Measurements from ENCODE around the gene PLSCR4. TPM values are rescaled to one million over a fixed set of nuclear protein-coding genes. Genes with fewer than 3 reads are reported as not detected.

The PLSCR4 gene
- total RNA-seq, 1 donor from 2014 or later: 1.0 TPM

DNA sequence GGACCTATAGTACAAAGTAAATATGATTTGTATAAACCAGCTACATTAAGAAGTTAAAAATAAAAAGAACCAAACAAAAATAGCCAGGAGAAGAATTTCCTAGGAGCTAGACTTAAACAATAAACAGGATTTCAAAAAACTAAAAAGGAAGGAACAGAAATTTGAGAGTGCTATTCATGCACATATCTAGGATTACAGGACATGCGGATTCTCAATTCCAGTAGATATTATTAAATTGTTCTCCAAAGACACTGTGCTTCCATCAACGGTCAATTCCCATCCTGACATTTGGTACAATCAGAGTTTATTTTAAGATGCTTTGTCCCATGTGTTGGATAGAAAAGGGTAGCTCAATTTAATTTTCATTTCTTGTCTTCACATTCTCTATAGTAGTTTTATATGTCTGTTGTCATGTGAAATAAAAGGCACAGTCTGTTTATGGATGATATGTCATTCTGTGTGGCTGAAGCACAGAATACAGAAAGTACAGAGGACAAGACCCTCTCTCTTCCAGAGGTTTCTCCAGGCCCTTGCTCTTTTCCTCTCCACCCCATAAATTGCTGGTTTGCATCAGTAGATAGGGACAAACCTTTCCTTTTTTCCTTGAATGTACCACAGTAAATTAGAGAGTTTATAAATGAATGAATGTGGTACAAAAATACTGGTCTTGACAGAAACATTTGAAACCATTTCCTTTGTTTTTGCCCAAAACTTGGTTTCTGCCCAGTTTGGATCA lies 93.4 kb downstream of the PLSCR4 start:
- Histone ChIP-seq H3K9me3 (ENCODE audit: low read depth) (no peaks in the 10 kb centered on the region), H3K27me3 (peaks cover 19% of the 10 kb centered on the region), H3F3A (ENCODE audit: low read depth) (peaks cover 17% of the 10 kb centered on the region), H2AFZ (replicated peaks) (no peak overlapping the region), H3K4me1 (peaks cover 6% of the 10 kb centered on the region), H3K36me3 (no peaks in the 10 kb centered on the region), H3K9ac (no peak overlapping the region), H4K20me1 (ENCODE audit: low read depth) (no peaks in the 10 kb centered on the region), H3K79me2 (ENCODE audit: low read depth) (no peaks in the 10 kb centered on the region), H3K27ac (no peak overlapping the region), H3K4me3 (no peak overlapping the region), H3K4me2 (no peak overlapping the region)
- H3K27ac Mint-ChIP-seq: no peak overlapping the region
- TF ChIP-seq EZH2 (IDR thresholded peaks at IDR 0.05) (no peak), EZH2phosphoT487 (IDR thresholded peaks at IDR 0.05) (no peak)
- TF ChIP-seq, protein P1, sequence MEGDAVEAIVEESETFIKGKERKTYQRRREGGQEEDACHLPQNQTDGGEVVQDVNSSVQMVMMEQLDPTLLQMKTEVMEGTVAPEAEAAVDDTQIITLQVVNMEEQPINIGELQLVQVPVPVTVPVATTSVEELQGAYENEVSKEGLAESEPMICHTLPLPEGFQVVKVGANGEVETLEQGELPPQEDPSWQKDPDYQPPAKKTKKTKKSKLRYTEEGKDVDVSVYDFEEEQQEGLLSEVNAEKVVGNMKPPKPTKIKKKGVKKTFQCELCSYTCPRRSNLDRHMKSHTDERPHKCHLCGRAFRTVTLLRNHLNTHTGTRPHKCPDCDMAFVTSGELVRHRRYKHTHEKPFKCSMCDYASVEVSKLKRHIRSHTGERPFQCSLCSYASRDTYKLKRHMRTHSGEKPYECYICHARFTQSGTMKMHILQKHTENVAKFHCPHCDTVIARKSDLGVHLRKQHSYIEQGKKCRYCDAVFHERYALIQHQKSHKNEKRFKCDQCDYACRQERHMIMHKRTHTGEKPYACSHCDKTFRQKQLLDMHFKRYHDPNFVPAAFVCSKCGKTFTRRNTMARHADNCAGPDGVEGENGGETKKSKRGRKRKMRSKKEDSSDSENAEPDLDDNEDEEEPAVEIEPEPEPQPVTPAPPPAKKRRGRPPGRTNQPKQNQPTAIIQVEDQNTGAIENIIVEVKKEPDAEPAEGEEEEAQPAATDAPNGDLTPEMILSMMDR (IDR thresholded peaks at IDR 0.05): no peak
- peaks cover 19% of the 10 kb centered on the region for H3K4me1 Mint-ChIP-seq
- H3K27me3 Mint-ChIP-seq (ENCODE audit: insufficient read depth, low read depth): peaks cover 2% of the 10 kb centered on the region
- no peaks in the 10 kb centered on the region for H3K36me3 Mint-ChIP-seq
- H3K4me3 Mint-ChIP-seq: no peak overlapping the region
- H3K9me3 Mint-ChIP-seq: no peaks in the 10 kb centered on the region
- no peak for DNase-seq (ENCODE audit: low spot score)

DNA sequence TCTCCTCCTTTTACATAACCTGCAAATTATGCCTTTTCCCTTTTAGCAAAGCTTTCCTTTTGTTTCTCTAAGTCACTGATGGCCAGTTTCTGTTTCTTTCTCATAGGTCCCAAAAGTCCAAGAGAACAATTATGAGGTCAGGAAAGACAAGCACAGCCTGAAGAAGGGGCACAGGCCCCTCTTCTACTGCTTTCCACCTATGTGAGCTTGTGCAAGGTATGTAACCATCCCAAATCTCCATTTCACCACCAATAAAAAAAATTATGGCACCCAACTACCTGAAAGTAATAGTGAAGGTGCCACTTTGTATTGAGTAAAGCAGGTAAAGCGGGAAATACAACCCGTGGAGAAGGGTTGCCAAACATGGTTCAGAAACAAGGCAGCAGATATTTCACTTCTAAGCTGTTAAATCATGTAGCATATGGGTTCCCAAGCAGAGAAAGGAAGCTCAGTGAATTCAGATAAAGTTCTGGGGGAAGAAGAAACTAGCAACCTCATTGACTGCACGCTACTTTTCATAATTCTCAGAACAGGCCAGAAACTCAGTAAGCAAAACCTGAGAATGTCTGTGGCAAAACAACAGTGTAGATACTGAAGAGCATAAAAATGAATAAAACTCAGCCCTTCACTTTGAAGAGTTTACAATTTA lies 94.1 kb downstream of the PLSCR4 start:
- H3K9me3 Mint-ChIP-seq: no peaks in the 10 kb centered on the region
- no peak overlapping the region for H3K4me3 Mint-ChIP-seq
- Histone ChIP-seq H3K4me1 (peaks cover 6% of the 10 kb centered on the region), H3F3A (ENCODE audit: low read depth) (peaks cover 16% of the 10 kb centered on the region), H3K36me3 (no peaks in the 10 kb centered on the region), H3K27ac (no peak overlapping the region), H4K20me1 (ENCODE audit: low read depth) (no peaks in the 10 kb centered on the region), H3K27me3 (peaks cover 12% of the 10 kb centered on the region), H3K9ac (no peak overlapping the region), H3K4me2 (no peak overlapping the region), H3K9me3 (ENCODE audit: low read depth) (no peaks in the 10 kb centered on the region), H2AFZ (replicated peaks) (no peak overlapping the region), H3K79me2 (ENCODE audit: low read depth) (no peaks in the 10 kb centered on the region), H3K4me3 (no peak overlapping the region)
- TF ChIP-seq EZH2phosphoT487 (IDR thresholded peaks at IDR 0.05) (no peak), EZH2 (IDR thresholded peaks at IDR 0.05) (no peak)
- TF ChIP-seq, protein P1 (IDR thresholded peaks at IDR 0.05): no peak
- H3K27me3 Mint-ChIP-seq (ENCODE audit: insufficient read depth, low read depth): peaks cover 2% of the 10 kb centered on the region
- H3K36me3 Mint-ChIP-seq: no peaks in the 10 kb centered on the region
- peaks cover 21% of the 10 kb centered on the region for H3K4me1 Mint-ChIP-seq
- DNase-seq (ENCODE audit: low spot score): no peak
- no peak overlapping the region for H3K27ac Mint-ChIP-seq

DNA sequence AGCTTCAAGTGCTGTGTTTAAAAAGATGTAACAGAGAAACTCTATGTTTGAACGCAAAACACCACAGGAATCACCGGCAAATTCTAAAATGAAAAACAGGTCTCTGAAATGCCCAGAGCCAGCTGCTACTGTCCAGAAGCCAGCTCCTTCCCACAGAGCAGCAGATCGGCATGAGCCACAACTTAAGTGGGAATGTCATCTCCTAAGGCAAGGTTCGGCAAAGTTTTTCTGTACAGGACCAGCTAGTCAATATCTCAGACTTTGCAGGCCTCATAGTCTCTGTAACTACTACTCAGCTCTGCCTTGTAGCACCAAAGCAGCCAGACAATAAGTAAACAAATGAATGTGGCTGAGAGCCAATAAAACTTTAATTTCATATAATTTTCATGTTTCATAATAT lies 94.8 kb downstream of the PLSCR4 start:
- Histone ChIP-seq H3K36me3 (no peaks in the 10 kb centered on the region), H3K27me3 (peaks cover 6% of the 10 kb centered on the region), H3K4me1 (peaks cover 6% of the 10 kb centered on the region), H3K4me2 (no peak overlapping the region), H4K20me1 (ENCODE audit: low read depth) (no peaks in the 10 kb centered on the region), H2AFZ (replicated peaks) (no peak overlapping the region), H3K79me2 (ENCODE audit: low read depth) (no peaks in the 10 kb centered on the region), H3K9ac (no peak overlapping the region), H3K27ac (no peak overlapping the region), H3F3A (ENCODE audit: low read depth) (peaks cover 13% of the 10 kb centered on the region), H3K4me3 (no peak overlapping the region), H3K9me3 (ENCODE audit: low read depth) (no peaks in the 10 kb centered on the region)
- Mint-ChIP-seq H3K9me3 (no peaks in the 10 kb centered on the region), H3K27ac (no peak overlapping the region), H3K27me3 (ENCODE audit: insufficient read depth, low read depth) (peaks cover 4% of the 10 kb centered on the region), H3K4me3 (no peak overlapping the region), H3K4me1 (peaks cover 18% of the 10 kb centered on the region), H3K36me3 (peaks cover 4% of the 10 kb centered on the region)
- TF ChIP-seq EZH2 (IDR thresholded peaks at IDR 0.05) (no peak), EZH2phosphoT487 (IDR thresholded peaks at IDR 0.05) (no peak)
- TF ChIP-seq, protein P1 (IDR thresholded peaks at IDR 0.05): no peak
- no peak for DNase-seq (ENCODE audit: low spot score)
